ENCODE data around the gene SPOCK3.
"Not testable (repeated sequence)": the region's sequence is repeated elsewhere in the genome, so short reads cannot be mapped to it uniquely, and the experiment has no call there.

Gene SPOCK3

DNA sequence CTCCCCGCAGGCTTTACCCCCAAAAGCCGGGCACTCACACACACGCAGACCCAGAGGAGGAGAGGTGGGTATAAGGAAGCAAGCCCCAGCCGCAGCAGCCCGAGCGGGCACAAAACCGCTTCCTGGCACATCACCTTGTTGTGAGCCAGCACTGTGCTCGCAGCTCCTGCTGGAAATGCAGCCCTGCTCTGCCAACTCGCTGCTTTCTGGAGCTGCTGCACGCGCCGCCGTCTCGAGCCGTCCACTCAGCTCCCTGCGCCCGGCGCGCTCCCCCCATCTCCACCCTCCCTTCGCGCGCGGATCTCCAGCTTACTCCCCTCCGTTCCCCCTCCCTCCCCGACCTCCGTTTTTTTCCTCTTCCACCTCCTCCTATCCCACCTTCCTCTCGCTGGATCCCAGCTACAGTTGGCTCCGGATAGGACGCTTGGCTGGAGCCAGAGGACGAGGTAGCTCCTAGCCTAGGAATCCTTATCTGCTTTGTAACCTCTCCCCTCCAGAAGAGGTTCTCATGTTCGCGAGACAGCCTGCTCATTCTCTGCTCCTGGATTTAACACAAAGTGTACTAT is at the start of gene SPOCK3:
Gene SPOCK3 (minus strand): TSS at position 179 of the 566 bp plus-strand sequence.
- DNase-seq (ENCODE audit: low read depth): no peak

DNA sequence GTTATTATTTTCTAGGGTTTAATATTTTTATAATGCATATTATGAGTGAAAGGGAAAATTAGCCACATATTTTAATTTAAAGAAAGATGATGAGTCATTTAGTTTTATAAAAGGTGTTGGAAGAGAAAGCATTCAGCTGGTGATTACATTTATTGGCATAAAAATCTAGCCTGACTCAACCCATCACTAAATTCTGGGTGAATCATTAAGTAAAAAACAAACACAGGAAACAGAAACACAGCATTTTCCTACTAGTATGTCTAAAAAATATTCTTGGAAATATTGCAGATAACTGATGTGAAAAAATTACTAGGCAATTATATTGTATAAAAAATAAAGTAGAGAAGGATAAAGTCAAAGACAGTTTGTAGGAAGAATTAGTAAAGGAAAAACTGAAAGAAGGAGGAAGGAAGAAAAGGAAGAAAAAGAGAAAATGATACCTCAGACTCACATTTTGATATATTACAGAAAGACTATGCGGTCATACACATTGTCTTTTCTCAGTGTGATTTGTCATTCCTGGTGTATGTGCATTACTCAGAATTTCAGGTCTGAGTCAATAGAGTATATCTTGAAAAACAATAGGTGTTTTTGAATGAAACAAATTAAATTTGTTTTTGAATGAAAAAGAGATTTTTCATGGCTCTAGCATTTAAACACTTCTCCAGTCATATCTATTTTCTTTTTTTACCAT is 48.0 kb upstream of the SPOCK3 start:
- no peak for DNase-seq (ENCODE audit: low read depth)

DNA sequence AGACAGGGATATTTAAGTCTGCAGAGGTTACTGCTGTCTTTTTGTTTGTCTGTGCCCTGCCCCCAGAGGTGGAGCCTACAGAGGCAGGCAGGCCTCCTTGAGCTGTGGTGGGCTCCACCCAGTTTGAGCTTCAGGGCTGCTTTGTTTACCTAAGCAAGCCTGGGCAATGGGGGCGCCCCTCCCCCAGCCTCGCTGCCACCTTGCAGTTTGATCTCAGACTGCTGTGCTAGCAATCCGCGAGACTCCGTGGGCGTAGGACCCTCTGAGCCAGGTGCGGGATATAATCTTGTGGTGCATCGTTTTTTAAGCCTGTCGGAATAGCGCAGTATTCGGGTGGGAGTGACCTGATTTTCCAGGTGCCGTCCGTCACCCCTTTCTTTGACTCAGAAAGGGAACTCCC is 47.3 kb upstream of the SPOCK3 start:
- not testable (repeated sequence) for DNase-seq (ENCODE audit: low read depth)

DNA sequence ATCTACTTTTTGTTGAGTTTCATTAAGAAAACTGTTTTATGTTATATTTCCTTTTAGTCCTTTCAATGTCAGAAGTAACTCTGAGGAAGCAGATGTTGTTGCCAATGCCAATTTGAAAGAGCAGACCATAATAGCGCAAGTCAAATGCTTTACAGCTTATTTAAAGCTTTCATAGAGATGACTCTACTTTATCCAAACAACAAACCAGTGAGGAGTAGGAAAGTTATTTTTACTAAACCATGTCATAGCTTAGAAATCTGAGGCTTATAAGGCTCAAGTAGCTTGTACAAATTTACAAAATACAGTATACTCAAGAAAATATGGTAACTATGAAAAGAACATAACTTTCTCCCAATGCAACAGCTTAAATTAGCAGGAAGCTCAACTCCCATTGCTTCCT is 40.1 kb upstream of the SPOCK3 start:
- DNase-seq (ENCODE audit: low read depth): no peak

DNA sequence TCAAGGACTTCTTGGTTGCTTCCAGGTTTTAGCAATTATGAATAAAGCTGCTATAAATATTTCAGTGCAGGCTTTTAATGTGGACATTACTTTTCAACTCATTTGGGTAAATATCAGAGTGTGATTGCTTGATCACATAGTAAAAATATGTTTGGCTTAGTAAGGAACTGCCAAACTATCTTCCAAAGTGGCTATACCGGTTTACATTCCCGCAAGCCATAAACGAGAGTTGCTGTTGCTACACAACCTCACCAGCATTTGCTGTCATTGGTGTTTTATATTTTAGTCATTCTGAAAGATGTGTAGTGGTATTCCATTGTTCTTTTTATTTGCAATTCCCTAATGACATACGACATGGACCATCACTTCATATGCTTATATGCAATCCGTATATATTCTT is 30.9 kb upstream of the SPOCK3 start:
- DNase-seq (ENCODE audit: low read depth): no peak

DNA sequence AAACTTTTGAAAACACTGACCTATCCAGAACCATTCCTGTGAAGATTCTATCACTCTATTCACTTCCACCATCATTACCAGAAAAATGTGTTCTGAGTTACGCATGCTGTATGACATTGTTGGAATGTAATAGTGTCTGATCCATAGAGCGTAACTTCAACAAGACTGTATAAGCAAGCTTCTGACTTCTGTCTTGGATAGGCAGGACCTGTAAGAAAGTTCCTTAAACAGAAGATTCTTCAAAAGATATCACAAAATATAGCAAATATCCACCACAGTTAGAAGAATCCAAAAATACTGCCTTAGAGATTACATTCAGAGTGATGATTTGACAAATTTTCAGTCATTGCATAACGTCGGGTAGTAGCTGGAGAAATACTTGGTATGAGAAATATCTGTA is 14.0 kb upstream of the SPOCK3 start:
- no peak for DNase-seq (ENCODE audit: low read depth)

DNA sequence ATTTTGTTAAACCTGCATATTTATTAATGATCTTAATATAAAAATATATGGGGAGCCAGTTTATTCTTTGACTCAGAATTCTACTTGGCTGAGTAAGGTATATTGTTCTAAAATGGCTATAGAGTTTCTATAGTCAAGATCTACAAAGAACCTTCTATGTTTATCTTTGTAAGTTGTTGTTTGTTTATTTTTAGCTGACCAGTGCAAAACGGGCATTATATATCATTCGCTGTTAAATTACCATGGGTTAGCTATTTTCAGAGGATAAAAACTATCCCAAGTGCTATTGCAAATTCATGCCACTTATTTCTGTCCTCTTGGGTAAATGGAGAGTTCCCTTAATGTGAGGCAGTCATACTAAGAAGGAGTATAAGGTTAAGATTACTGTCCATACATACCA is 5.3 kb upstream of the SPOCK3 start:
- DNase-seq (ENCODE audit: low read depth): no peak

DNA sequence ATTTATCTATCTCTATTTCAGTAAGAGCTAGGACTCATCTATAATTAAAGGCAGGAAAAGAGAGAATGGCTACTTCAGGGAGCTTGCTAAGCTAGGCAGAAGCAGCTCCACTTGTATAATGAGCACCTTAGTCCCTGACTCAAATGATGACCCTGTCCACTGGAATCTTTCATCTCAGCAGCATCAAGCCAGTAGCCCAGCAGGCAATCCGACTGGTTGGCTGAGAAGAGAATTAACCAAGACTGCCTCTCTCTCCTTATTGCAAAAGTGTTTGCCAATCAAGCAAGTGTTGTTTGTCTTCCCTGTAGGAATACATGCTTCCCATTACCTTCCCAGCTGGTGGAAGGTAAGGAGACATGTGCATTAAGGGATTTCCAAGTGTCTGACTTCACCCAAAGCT is 3.9 kb upstream of the SPOCK3 start:
- DNase-seq (ENCODE audit: low read depth): no peak

DNA sequence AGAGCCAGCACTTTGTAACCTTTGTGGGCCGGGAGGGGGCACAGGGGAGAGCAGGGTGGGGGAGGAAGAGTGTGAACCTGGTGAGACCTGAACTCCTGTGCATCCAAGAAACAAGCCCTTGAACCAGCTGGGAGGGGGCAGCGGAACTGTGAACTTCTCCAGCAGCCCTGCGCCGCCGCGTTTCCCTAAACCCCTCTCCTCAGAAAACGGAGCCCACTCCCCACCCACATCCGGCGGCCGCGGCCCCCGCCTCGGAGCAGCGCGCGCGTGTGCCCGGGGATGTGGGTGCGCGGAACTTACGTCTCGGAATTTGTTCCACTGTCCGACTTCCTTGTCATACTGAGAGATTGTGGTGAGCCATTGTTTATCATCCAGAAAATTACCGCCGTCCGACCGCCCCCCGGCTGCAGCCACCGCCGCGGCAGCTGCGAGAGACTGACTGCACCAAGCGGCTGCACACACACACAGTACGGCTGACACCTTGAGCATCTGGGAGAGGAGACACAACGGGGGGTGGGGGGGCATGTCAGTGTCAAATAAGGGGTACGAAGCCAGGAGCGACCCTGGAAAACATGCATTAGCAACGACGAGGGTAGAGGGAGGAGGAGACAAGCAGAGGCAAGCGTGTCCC is 494 bp downstream of the SPOCK3 start:
- DNase-seq (ENCODE audit: low read depth): no peak

DNA sequence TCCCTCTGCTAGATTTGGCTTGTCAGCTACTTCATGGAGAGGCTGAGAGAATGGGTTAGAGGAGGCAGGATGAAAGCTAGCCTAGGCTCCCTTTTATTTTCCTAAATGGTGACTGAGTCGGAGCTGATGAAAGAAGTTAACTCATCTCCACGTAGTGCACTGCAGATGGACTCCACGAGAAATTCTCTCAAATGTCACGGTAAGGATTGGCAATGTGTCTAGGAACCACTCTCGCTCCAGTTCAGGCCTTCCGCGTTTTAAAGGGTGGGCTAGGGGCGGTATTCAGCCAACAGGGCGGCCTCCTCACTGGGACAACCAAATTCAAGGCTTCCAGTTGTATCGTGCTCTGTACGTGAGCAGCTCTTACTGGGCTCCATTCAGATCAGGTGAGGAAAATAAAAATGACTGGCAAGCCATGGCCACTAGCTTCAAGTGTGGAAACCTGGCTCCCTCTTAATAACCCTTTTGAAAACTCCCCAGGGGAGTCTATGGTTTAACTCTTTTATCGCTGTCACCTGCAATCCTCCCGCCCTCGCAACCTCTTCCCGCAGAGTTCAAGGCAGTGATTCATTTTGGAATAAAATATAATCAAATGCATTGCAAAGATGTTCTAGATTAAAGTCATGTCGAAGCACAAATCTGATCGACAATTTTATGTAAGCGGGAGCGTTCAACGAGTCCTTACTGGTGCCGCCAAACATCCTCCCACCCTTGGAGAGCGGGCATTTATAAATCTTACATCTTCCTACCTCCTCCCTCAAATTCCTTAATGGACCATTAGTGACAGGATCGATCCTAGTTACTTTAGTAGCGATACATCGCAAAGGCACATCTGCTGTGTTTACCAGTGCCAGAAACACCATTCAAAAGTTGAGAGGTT is 1.2 kb downstream of the SPOCK3 start:
- DNase-seq (ENCODE audit: low read depth): no peak

DNA sequence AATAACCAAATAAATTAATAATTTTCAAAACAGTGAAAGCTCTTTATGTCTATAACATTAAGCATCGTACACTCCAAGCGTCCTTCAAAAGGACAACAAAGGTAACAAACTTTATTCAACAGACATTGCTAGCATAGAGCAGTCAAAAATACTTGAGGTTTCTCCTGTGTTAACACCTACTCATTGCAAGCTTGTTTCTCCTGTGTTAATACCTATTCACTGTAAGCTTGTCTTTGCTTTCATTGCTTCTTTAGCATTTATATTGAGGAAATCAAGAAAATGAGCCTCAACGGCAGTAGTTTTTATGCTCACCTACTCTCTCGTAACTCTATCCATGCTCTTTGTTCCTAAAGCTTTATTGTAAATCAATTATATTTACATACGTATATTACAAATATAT is 3.5 kb downstream of the SPOCK3 start:
- DNase-seq (ENCODE audit: low read depth): no peak

DNA sequence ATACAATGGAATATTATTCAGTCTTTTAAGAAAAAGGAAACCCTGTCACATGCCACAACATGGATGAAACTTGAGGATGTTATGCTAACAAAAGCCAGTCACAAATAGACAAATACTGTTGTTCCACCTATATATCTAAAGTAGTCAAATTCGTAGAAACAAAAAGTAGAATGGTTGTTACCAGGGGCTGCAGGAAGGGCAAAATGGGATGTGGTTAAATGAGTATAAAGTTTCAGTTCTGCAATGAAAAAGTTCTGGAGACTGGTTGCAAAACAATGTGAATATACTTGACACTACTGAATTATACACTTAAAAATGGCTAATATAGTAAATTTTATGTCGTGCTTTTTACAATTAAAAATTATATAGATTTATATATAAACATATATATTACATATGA is 12.2 kb downstream of the SPOCK3 start:
- no peak for DNase-seq (ENCODE audit: low read depth)

DNA sequence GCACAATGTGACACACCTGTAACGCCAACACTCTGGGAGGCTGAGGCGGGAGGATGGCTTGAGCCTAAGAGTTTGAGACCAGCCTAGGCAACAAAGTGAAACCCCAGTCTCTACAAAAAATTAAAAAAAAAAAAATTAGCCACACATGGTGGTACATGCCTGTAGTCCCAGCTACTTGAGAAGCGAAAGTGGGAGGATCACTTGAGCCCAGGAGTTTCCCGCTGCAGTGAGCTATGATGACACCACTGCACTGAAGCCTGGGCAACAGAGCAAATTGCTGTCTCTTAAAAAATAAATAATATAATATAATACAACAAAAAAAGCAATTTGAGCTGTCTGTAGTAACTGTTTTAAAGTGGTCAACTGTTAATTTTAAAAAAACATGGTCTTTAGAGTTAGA is 13.2 kb downstream of the SPOCK3 start:
- DNase-seq (ENCODE audit: low read depth): no peak

DNA sequence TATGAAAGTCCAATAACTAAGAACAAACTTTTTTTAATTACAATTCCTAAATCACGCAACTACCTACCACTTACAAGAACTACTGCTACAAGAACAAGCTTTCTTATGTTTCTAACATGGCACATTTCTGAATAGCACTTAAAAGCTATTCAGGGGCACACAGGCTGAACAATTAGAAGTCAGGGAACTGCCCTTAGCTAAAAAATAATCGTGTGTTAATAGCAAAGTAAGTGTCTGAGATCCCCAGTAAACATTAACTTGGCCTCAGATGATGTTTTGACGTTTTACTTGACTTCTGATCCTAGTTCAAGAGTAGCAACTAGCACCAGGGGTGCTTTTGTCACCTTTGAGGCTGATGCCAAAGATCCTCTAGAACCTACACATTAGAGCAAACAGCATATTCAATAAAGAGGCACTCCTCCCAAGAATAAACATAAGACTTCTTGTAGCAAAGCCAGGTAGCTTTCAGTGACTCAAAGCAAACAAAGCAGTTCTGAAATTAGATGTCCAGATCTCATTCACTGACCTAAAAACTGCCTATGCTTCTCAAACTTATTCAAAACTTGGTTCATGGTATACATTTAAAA is 16.2 kb downstream of the SPOCK3 start:
- DNase-seq (ENCODE audit: low read depth): no peak

DNA sequence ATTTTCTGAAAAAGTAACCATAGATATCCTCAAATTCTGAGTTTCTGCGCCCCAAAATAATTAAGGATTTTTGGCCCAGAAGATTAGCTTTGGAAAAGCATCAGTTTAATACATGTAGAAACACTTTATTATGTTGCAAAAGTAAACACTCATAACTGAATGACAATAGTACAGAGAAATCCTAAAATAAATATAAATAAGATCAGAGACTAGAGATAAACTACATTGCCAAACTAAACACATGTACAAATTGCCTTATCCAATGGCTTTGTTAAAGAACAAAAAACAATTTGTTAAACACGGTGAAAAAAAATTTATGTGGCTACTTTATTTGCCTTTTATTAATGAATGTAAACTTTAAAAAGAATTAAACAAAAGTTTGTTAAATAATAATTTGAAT is 17.5 kb downstream of the SPOCK3 start:
- DNase-seq (ENCODE audit: low read depth): no peak

DNA sequence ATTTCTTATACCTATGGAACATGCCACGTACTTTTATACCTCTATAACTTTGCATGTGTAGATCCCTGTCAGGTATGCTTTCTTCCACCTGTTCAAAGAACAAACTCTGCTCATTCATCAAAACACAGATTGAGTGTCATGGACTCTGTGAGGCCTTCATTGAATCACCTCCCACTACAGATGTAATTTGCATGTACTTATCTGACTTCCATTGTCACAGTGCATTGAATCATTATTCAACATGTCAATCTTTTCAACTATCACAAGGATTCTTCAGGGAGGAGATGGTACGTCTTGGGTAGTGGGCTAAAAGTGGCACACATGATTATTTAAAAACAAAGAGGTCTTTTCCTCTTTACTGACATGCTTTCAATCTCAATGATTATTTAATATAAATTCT is 24.1 kb downstream of the SPOCK3 start:
- DNase-seq (ENCODE audit: low read depth): no peak

DNA sequence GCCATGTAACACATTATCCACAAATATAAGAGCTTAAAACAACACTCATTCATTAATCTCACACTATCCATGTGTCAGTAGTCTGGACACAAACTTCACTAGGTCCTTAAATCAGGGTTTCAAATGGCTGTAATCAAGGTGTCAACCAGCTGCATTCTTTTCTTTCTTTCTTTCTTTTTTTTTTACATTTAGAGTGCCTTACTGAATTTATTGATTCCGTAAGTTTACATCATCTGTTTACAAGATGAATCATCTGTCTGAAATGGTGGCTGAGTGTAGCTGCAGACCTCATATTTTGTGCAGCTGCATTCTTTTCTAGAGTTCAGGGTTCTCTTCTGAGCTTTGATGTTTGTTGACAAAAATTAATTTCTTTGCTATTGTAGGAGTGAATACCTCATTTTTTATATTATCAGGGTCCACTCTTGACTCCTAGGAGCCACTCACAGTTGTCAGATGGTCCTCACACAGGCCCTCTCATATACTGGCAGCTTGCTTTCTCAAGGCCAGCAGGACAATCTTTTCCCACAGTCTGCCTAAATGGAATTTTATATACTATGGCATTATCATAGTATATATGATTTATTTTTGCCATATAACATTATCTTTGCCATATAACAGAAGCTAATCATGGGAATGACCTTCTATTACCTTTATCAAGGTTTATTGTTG is 37.8 kb downstream of the SPOCK3 start:
- DNase-seq (ENCODE audit: low read depth): no peak

DNA sequence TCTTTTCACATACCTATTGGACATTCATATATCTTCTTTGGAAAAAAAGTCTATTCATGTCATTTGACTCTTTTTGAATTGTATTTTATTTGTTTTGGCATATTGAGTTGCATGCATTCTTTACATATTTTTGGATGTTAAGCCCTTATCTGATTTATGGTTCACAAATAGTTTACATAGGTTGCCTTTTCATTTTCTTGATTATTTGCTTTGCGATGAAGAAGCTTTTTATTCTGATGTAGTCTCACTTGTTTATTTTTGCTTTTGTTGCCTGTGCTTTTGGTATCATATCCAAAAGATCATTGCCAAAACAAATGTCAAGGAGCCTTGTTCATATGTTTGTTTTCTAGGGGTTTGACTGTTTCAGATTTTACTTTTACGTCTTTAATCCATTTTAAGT is 43.9 kb downstream of the SPOCK3 start:
- DNase-seq (ENCODE audit: low read depth): no peak

DNA sequence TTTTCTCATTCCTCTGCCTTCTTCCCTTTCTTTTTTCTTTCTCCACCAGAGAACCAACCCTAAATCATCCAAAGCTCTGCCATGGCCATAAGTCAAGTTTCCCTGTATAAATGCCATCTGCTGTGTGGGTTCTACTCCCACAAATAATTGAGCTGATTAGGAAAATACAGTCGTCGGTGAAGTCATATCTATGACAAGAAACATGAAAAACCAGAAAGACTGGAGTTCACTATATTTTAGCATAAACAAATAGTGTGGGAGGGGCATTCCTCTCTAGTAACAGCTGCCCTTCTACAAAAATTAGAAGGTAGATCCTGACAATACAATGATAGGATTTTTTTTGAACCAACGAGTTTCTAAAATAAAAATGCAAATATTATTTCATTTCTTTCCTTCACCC is 48.8 kb downstream of the SPOCK3 start:
- DNase-seq (ENCODE audit: low read depth): no peak

DNA sequence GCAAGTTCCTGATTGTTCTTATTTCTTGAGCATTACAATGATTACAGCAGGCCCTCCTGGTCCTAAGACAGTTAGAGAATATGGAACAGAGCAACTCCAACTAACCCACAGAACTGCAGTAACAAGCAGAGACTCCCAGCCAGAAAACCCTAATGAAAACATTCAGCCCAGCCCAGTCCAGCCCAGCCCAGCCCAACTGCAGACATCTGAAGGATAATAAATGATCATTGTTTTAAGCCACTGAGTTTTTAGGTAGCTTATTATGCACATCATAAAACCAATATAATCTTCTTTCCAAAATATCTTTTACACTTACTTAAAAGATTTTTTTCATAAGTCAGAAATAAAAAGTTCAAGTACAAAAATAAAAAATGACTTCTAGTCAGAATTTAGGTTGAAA is 51.3 kb downstream of the SPOCK3 start:
- DNase-seq (ENCODE audit: low read depth): no peak

DNA sequence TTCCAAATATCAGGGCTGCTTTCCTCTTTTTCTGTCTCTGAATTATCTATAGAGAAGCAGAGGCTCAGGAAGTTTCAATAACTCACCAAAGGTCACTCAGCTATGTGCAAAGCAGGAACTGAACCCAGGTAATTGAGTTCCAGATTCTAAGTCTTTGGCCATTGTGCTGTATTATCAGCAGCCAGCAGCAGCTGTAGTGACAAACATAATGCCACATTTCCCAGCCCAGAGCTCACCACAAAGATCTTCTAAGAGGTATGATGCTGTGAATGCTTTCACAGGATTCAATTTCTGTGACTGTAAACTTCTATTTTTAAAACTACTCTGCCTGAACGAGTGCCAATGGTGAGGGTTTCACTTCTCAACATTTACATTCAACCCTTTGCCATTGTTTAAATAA is 56.4 kb downstream of the SPOCK3 start:
- no peak for DNase-seq (ENCODE audit: low read depth)
